HG03066 (cell line): ENCODE results near the gene CCDC185.

Experiments used
- ATAC-seq: cut with Tn5 transposase; IDR thresholded peaks from one replicate; pipeline ENCODE4 v1.9.1; 2021; ENCODE audit warnings: low read depth; ENCODE audit not compliant: unreplicated experiment

Gene CCDC185

DNA sequence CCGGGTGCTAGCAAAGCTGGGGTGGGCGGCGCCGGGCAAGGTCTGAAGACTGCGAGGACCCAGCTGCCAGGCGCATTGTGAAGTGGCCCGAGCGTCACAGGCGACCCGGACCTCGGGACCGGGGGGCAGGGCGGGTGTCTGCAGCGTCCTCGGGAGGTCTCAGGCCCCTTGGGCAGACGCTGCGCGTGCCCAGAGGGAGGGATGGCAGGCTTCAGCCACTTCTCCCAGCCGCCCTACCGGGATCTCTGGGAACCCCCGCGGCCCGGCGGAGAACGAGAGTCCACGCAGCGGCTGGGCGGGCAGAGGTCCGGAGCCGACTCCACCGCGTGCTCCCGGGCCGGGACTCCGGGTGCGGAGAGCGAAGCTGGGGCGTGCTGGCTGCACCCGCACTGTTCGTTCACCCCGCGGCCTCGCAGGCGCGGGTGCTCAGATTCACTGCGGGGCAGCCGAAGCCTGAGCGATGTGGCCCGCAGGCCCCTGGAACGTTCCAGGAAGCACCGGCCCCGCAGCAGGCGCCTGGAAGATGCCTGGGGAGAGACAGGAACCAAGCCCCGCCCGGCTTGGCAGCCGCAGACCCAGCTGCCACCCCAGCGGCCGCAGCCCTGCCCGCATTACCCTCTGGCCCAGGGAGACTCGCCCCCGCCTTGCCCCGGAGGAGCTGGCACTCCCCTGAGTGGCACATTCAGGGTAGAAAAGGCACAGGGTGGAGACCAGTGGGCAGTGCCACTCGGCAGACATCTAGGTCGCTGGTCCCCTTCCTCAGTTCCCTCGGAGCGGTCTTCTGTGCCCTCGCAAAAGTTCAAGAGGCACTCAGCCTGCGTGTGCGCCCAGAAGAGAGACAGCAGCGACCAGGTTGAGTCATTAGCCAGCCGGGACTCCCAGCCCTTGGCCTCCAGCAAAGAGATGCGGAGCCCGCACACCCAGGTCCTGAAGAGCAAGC, at the start of gene CCDC185:
Gene CCDC185 (plus strand): TSS at position 141 of the 940 bp plus-strand sequence. CDS start 61 bp downstream, at position 202.
- ATAC-seq = no peak

DNA sequence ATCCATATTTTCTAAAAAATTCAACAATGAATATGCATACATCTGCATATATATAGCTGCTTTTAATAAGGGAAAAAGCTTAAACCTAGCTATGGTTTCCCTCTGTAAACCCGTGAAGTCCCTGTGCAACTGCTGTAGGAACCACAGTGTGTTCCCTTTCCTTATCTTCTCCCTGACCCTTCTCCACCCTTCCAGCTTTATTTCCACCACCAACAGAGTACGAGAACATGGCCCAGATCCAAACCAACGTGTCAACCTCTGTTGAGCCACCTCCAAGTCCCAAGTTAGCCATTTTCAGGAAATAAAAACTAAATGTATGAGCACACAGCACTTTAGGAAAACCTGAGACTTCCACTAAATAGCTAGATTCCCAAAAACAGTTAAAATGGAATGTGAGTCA, 49.5 kb upstream of the CCDC185 start:
- ATAC-seq = no peak

DNA sequence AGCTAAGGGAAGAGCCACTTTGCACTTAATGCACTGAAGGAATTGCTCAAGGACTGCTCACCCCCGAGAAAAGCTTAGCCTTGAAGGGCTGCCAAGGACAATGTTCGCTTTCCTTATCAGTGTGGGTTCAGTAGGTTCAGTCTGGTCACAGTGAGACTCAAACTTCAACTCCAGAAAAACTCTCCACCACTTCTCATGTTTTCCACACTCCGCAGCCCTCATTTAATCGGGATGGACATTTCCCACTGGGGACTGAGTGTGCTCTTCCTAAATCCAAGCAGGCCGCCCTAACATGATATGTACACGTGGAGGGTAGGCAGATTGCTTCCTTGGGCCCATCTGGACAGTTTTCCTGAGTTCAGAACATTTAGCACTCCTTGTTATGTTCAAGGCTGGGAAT, 48.7 kb upstream of the CCDC185 start:
- ATAC-seq = no peak

DNA sequence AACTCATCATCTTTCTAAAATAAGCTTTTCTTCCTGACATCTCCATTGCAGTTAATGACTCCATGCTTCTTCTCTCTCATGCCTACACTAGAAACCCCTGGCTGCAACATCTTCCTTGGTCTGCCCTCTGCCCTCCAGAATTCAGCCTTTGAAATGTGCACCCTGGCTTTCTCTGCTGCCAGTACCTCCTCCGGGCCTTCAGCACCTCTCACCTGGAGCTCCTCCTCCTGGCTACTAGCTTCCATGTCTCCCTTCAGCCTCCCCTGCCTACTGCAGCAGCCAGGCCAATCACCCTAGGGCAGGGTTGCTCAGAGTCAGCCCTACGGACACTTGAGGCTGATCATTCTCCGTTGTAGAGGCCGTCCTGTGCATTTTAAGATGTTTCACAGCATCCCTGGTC, 47.5 kb upstream of the CCDC185 start:
- no peak for ATAC-seq

DNA sequence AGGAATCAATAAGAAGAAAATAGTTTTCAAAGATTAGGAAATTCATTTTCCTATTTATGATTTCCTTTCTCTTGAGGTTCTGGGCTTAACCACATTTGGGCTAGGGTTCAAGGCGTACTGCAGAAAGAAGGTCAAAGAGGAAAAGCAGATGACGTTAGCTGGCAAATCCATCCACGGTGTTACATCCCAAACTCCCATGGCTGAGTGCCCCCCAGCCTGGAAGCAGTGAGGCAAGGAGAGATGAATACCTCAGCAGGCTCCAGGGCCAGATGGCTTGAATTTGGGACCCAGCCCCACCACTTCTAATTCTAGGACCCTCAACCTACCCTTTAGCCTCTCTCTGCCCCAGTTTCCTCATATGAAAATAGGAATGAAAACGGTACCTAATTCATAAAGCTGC, 46.9 kb upstream of the CCDC185 start:
- no peak for ATAC-seq

DNA sequence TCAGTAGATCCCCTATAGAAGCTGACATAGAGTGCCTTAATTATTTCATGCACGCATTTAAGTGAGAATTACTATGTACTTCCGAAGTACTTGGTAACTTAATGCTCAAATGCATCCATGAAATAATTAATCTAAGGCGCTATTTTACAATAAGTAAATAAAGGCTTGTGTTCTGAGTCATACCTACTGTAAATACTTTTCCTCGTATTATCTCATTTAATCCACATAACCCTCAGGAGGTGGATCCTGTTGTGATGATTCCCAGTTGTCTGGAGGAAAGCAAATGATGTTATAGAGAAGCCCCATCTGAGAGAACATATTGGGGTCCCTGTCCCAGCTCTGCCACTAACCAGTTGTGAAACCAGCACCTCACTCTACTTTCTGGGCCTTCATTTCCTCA, 45.6 kb upstream of the CCDC185 start:
- no peak for ATAC-seq

DNA sequence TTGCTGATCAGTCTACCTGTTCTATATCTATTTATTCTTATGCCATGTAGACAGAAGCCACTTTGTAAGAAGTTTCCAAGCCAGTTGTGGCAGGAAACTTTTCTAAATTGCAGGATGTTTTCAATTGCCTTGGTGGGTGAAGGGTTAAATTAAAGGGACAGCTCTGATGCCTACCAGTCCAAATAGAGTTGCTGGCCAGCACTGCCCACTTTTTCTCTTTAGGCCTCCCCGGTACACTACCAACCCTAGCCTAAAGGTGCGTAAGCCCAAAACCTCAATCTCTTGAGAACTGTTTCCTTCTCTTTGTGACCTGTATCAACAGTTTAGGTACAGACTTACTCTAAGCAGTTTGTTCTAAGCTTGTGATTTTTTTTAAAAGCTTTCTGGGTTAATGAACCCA, 44.8 kb upstream of the CCDC185 start:
- ATAC-seq = no peak

DNA sequence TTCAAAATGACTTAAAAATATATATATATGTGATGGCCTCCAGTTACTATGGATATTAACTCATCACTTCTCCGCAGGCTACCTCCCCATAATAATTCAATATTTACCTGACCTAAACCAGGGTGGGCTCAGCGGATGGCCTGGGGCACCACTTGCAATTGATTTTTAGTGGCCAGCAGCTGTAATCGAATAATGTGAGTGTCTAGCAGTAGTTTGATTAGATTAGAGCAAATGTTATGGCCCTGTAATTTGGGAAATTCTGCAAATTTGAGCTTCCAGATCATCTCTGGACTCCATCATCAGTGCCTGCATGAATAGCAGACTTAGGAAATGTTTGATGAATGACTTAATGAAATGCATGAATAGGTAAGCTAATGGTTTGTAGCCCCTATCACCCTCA, 44.0 kb upstream of the CCDC185 start:
- no peak for ATAC-seq

DNA sequence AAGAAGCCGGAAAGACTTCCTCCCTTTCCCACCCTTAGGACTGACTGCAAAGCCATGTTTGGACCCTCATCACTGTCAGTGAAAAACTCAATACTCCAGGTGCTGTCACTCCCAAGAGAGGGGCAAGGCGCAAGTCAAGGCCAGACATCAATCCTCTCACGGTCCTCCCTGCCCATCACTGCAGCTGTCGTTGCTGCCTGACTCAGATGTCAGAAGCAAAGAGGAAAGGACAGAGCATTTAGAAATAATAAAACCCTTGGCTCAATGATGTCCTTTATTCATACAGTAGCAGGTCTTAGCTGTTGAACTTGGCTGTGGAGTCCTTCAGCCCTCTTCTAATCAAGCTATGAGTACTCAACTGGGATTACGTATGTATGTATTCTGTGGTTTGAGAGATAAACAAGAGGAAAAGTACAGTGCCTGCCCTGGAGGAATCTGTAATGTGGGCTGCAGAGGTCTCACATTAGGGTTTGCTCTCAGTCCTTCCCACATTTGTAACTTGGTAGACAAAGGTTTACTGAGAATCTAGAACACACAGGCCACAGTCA, 42.8 kb upstream of the CCDC185 start:
- ATAC-seq = no peak

DNA sequence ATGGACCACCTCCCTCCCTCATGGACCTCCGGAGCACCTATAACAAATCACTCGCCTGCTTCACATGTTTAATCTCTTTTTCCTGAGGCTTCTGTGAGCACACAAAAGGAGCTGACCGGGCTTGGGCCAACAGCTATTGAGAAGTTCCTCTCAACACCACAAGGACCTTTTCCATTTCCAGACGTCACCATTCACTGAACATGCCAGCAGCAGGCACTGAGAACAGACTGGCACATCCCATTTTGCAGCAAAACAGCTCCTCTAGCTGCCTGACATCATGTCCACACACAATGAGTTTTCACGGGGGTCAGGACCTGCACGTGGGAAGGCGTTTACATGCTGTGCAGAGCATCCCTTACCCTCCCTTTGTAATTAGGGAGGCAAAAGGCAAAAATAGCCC, 40.3 kb upstream of the CCDC185 start:
- no peak for ATAC-seq

DNA sequence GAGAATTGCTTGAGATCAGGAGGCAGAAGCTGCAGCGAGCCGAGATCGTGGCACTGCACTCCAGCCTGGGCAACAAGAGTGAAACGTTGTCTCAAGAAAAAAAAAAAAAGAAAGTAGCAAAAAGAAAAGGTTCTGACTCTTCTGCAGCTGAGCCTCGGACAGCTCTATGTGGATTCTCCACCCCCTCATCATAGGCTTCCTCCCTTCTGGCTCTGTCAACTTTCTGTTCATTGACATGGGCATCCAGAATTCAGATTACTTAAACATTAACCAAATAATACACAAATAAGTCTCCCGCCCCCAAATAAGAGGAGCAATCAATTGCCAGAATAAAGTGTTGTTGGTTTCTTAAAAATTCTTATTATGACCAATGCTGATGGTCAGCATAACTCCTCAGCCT, 39.3 kb upstream of the CCDC185 start:
- no peak for ATAC-seq

DNA sequence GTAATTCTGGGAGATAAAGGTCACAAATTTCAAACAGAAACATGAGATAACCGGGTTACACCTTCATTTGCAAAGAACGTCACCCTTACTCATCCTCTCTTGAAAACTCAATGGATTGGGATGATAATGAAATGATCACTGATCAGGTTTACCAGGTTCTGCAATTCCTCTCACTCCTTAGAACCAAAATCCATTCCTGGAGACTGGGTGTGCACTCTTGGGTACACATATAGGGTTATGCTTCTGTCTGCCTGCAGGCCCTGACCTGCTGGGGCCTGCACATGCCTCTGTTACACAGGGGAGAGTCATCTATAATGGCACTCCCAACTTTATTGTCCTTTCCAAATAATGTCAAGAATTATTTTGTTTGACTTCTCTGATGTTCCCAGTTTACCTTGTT, 37.5 kb upstream of the CCDC185 start:
- ATAC-seq = no peak

DNA sequence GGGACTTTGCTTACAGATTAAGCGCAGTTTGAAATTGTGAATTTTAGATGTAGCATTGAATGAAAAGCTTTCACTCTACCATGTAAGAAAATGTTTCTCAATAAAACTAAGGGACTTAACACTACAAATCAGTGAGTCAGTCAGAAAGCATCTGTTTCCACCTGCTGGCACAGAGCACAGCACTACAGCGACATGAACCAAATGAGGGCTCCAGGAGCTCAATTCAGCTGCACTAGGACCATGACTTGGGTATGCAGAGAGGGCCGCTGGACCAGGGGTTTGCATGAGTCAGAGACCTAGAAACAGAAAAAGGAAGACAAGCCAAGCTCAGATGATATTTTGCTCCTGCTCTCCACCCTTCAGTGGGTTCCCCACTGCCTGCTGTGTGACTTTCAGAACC, 34.4 kb upstream of the CCDC185 start:
- no peak for ATAC-seq

DNA sequence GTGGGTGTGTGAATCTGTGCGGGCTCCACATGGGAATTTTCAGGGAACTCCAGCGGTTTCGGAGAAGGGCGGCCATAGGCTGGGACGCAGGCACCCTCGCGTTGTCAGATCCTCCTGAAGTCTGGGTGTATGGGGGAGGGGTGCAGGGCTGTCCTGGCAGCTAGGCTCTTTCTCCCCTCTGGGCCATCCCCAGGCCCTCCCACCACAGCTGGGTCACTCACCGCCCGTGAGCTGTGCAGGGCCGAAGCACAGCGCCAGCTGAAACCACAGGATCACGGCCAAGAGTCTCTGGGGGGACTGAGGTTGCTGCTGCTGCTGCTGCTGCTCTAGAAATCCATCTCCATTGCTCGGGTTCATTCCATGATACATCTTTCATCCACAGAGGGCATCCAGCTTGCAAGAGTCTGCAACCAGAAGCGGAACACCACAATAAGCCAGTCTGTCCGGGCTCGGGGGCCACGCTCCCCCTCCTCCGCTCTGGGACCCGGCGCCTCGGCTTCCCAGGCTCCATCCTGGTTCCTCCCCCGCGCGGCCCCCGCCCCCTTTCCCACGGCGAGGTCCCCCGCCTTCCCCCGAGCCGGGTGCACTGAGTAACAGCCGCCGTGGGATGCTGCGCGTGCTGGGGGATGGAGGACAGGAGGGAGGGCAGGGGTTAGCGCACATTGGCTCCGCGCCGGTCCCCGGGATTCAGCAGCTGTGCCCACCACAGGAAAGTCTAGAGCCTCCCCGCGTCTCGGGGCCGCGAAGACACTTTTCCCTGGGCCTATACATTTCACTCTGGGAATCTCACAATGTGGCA, 30.0 kb upstream of the CCDC185 start:
- no peak for ATAC-seq

DNA sequence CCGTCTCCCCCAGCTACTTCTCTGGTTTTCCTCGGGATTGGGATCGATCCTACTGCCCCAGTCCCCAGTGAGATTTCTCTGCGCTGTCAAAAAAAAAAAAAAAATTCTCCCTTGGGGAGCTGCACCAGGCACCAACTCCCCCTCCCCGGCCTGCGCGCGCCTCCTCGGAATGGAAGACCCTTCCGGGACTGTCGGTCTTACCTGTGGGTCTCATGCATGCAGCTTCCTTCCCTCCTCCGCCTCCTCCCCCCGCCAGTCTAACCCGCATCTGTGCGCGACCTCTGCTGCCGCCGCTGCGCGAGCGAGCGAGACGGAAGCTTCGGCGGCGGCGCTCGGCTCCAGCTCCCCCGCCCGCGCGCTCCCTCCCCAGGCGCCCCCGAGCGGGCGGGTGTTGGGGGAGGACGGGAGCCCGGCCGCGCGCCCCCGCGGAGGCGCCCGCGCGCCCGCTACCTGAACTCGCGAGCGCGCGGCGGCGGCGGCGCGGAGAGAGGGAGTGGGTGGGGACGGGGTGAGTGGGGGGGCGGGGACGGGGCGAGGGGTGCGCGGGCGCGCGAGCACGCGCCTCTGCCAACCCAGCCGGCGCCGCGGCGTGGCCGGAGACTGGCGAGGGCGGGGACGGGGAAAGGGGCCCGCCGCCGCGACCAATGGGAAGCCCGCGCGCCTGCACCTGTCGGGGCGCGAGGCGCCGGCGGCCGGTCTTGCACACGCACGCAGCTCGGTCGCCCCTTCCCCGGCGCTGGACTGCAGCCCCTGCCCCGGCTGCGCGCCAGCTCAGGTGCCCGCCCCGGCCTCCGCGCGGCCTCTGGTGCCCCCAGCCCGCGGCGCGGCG, 29.1 kb upstream of the CCDC185 start, which contains the start of gene SUSD4:
Gene SUSD4 (minus strand): TSS at position 321 of the 829 bp plus-strand sequence. CDS start 751 bp downstream, outside the sequence.
- ATAC-seq = peak; percentile 52

DNA sequence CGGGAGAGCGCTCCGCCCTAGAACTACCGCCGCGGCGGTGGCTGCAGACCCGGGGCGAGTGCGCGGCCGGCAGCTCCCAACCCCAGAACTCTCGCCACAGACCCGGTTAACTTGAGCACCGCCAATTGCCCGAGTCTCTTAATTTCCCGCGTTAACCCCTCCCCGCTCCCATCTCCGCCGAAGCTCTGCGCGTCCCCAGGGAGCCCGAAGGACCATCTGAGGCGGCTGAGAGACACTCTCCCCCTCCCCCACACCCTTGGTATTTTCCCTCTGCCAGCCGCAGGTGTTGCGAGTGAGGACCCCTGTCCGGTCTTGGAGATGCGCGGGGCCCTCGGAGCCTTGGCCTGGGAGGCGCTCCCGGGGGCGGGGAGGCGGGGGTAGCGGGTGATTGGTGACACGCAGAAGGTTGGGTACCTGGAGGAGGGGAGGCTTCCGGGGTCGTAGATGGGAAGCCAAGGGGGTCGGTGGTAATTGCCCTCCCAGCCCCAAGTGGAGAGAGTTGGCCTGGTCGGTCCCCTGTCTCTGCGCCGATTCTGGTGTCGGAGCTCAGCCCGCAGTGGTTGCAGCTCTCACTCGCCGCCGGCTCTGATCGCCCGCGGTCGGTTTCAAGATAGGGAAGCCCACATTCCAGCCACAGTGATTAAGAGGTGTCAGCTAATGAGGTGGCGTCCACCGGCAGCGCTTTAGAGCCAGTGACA, 28.4 kb upstream of the CCDC185 start:
- ATAC-seq = peak; percentile 12

DNA sequence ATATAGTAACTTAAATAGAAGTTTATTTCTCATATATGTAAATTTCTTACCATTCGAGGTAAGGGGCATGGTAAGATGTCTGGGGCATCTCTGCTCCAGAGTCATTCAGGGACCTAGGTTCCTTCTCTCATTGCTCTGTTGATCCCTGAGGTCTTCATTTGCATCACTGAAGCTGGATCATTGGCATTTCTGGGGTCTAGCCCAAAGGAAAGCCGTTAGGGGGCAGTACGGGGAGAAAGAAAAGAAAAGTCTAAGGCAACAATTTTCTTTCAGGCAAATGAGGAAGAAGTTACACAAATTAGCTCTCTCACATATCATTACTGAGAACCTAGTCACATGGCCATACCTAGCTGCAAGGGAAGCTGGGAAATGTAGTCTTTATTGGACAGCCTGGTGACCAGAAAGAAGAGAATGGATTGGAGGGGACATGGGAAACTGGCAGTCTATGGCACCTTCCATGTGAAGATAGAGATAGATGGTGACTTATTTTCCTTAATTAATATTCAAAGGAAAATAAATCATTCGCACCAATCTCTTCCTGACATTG, 19.1 kb upstream of the CCDC185 start:
- ATAC-seq = no peak

DNA sequence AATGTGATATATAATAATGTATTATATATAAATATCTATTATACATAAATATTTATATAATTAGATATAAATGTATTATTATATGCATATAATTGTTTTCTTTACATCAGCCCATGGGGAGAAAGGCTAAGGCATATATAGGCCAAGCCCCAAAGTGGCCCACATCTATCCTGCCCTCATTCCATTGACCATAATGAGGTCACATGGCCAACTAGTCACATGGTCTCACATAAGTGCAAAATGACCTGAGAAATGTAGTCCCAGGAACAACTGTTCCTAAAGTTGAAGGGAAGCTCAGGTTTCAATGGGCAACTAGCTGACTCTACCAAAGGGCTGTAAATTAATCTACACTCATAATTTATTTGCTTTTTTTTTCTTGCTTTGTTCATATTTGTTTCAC, 14.5 kb upstream of the CCDC185 start:
- ATAC-seq = no peak

DNA sequence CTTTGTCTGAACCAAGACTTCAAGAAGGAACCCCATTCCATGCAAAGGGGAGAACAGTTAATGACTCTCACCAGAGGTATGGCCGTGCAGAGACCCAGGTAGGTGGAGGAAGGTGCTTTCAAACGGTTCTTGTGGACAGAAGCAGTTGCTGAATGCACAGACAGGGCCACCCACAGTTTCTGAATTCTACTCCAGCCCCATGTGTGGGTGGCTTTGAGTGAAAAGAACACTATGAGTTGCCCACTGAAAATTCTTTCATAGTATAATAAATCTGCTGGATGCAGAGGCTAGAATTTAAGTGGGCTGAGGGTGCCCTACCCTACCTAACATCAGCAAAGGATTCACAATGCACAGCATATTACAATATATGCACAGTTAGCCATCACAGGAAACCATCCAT, 7.2 kb upstream of the CCDC185 start:
- no peak for ATAC-seq
